HG03139 (cell line): Measurements from ENCODE around the gene DAZAP1.

Experiments used
- ATAC-seq: cut with Tn5 transposase; IDR thresholded peaks from one replicate; pipeline ENCODE4 v1.9.1; 2021; ENCODE audit not compliant: unreplicated experiment

Gene DAZAP1

GRCh38 chr19:1377176-1377964 lies 30.0 kb upstream of the DAZAP1 start:
- ATAC-seq = no peak

DNA sequence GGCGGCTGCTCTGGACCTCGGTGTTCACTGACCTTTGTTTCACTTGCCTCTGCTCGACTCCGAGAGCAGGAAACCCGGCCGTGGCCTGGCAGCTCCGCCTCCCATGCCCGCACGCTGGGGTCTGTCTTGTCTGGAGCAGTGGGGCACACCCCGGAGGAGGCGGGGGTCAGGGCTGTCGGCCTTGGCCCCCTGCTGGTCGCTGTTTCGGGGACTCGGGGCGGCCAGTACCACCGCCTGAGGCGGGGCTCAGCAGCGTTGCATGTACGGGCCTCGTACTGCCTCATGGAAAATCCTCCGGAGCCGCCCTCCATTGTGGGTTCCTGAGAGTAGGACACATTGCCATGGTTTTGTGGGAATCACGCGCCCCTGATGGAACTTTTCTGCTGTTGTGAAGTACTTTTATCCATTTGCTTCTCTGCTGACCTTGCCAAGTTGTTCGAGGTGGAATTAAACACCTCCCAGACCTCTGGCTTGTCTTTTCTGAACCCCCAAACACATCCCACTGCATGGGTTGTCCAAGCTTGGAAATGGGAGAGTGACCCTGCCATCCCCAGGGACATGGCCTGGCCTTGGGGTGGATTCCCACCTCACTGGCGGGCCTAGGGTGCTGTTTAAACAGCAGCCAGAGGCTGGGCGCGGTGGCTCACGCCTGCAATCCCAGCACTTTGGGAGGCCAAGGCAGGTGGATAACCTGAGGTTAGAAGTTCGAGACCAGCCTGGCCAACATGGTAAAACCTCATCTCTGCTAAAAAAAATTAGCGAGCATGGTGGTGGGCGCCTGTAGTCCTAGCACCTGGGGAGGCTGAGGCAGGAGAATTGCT lies 29.2 kb upstream of the DAZAP1 start:
- ATAC-seq = no peak

DNA sequence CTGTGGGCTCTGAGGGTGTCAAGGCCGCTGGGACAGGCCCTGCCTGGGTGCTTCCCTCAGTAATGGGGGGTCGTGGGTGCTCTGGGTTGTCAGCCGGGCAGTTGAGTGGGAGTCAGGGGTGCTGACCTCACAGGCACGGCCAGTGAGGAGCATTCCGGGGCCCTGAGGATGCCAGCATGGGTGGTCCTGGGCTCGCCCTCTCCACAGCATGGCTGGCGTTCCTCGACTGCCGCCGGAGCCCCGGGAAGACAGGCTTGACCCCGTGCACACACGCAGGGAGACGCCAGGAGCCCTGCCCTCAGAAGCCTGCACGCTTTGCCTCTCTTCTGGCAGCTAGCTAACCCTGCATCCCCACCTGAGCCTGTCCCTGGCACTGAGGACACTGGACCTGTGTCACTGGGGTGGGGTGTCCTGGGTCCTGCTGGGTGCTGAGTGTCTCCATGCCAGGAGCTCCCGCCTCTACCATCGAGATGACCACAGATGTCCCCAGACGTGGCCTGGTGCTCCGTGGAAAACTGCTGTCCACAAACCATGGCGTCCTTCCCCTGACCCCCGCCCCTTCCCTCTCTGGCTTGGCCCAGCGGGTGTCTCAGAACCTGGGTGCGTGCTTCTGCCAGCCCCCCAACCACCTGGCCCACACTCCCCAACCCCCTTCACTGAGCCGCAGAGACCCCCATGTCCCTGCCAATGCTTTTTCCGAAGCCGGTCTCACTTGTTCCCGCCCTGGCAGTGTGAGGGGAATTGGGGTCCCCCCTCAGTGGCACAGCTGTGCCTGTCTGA lies 28.1 kb upstream of the DAZAP1 start:
- ATAC-seq = no peak

DNA sequence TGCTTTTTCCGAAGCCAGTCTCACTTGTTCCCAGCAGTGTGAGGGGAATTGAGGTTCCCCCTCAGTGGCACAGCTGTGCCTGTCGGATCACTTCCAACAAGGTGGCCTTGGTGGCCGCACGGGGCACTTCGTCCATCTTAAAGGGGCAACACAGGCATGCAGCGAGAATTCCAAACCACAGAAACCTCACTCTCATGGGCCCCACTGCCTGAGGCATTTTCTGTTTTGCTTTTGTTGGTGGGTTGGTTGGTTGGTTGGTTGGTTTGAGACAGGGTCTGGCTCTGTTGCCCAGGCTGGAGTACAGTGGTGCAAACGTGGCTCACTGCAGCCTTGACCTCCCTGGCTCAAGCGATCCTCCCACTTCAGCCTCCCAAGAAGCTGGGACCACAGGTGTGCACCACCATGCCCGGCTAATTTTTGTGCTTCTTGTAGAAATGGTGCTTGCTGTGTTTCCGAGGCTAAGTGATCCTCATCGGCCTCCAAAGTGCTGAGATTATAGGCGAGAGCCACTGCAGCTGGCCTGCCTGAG lies 27.4 kb upstream of the DAZAP1 start:
- ATAC-seq = no peak

DNA sequence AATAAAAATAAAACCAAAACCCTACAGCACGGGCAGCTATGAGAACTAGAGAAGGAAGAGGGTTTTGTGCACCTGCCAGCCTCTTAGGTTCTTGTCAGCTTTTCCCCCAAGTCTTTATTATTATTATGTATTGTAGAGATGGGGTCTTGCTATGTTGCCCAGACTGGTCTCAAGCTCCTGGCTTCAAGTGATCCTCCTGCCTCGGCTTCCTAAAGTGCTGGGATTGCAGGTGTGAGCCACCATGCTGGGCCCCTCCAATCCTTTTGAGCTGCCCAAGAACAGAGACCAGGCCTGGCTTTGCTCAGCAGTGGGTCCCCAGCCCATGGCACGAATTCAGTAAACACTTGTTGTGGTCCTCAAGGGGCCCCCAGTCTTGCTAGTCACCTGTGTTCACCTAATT lies 25.1 kb upstream of the DAZAP1 start:
- no peak for ATAC-seq

DNA sequence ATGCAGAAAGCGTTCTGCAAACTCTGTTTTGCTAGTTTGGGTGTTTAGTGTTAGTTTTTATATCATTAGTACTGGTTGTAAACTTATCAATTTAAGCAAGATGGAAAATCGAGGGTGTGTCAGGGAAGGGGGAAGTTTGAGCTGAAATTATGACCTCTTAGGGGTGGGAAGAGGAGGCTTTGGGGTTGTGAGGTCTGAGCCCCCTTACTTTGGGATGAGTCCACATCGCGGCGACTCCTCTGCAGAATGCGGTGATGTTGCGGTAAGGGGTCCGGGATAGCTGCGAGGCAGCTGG lies 24.4 kb upstream of the DAZAP1 start:
- no peak for ATAC-seq

GRCh38 chr19:1383312-1384084 lies 23.9 kb upstream of the DAZAP1 start, which contains the start of gene NDUFS7:
Gene NDUFS7 (plus strand): TSS chr19:1383907. CDS start chr19:1383927, 20 bp downstream.
- peak; percentile 71 for ATAC-seq

- no peak for ATAC-seq
Observed at GRCh38 chr19:1384085-1384462, 23.3 kb upstream of the DAZAP1 start.

DNA sequence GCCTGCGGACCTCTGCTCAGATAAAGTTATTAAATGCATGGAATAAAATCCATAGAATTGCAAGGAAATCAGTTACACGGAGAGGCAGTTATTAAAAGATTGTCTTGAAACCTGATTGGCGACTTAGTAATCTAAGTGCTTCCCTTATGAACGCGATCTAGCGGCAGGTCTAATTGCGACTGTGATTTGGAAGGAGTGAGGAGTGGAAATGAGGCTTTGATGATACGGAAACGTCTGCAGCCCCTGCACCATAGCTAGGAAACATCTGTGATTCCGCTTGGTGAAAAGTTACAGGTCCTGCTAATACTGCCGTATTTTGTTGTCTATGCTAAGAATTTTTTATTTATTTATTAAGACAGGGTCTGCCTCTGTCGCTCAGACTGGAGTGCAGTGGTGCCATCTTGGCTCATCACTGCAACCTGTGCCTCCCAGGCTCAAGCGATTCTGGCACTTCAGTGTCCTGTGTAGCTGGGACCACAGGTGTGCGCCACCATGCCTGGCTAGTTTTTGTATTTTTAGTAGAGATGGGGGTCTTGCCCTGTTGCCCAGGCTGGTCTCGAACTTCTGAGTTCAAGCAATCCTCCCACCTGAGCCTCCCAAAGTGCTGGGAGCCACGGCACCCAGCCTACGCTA lies 22.8 kb upstream of the DAZAP1 start:
- no peak for ATAC-seq

DNA sequence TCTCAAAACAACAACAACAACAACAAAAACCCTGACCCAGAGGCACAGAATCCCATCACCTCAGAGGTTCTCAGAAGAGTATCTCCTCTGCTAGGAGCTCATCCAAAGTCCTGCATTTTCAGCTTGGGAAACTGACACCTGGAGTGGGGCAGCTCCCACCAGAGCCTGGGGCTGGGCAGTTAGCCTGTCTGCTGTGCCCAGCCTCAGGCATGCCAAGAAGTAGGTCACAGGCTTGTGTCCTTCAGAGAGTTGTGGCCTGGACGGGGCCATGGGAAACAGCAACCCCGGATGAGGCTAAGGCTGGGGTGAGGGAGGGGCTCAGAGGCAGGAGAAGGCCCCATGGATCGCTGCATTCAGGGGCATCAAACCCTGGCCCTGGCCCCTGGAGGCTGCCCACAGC lies 21.6 kb upstream of the DAZAP1 start:
- ATAC-seq = no peak

DNA sequence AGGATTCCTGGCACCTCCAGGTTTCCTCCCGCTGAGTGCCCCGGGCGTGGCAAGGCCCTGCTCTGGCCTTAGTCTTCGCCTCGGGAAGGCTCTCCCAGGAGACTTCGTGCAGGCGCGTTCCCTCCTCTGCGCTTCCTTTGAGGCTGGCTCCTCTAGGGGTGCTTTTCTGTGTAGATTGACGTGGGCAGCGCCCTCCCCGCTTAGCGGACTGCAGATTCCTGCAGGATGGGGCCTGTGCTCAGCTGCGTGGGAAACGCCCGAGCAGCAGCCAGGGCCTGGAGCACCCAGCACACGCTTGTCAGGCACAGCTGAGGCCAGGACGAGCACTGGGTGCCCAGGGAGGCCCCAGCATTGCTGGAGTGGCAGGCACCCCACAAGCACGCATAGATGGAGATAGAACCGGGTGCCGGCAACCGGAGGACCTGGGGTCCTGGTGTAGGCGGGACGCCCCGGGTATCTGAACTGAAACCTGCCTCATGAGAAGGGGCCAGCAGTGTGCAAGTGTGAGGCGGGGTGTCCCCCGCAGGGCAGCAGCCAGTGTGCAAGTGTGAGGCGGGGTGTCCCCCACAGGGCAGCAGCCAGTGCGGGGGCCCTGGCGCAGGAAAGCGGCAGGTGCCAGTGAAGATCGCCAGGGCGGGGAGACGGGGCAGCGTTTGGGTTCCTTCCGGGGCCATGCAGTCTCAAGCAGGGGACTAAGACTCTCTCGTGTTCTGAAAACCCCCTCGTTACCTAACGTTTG lies 20.3 kb upstream of the DAZAP1 start:
- ATAC-seq = no peak

DNA sequence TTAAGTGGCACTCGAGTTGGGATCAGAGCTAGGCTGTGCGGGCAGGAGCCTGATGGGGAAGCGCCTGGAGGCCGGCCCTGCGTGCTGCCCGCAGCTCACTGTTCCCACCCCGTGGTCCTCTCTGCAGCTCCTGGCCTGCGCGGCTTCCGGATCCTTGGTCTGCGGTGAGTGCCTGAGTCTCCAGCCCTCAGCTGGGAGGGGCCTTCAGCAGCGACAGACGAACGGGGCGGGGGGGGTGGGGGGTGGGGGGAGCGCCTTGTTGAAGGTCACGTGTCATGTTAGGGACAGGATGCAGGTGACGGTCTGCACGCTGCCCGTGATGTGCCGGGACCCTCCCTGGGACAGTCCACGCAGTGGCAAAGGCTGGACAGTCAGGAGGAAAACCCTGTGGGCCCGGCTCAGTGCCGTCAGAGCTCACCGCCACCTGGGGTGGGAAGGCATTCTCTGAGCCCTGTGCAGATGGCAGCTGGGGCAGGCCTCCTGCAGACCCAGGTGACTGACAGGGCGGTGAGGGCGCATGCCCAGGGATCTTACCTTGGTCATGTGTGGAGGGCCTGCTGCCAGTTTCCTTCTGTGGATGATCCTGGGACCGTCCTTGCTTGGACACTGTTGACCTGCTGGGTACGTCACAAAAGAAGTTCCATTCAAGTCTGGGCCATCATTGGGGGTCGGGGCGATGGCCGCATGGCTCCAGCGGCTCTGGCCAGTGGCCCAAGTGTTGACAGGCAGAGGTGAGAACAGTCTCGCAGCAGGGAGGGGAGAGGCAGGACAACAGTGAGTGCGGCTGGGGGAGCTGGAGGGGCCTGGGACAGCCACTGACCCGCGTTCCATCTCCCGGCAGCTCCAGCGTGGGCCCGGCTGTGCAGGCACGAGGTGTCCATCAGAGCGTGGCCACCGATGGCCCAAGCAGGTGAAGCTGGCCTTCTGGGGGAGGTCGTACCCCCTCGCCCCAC lies 19.4 kb upstream of the DAZAP1 start:
- ATAC-seq = no peak

- no peak for ATAC-seq
Observed at GRCh38 chr19:1388637-1389026, 18.8 kb upstream of the DAZAP1 start.

DNA sequence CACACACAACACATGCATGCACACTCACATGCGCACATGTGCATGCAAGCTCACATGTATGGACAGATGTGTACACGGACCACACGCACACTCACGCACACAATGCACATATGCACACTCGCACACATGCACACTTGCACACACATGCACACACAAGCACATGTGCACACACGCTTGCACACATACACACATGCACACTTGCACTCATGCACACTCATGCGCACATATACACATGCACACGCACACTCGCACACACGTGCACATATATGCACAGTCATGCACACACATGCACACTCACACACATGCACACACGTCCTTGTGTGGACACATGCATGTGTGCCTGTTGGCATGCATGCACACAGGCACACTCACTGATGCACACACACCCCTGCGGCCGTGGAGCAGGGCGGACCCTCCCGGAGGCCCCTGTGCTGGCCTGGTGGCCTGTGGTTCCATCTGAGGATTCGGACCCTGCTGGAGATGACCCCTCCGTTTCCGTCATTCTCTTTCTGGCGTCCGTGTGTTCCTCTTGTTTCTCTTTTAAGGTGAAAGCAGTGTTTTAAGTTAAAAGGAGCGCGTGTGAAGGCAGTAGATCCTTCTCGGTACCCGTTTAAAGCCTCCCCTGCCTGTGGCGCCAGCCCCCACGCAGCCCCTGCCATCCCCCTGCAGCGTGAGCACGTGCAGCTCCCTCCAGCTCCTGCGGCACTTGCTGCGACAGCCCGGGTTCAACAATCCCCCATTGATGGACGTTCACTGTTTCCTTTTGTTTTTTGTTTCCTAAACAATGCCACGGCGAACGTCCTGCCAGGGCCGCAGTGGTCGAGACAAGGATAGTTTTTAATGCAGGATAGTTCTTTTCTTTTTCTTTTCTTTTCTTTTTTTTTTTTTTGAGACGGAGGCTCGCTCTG lies 18.1 kb upstream of the DAZAP1 start:
- ATAC-seq = no peak

- ATAC-seq = no peak
Observed at GRCh38 chr19:1390890-1391423, 16.4 kb upstream of the DAZAP1 start.

DNA sequence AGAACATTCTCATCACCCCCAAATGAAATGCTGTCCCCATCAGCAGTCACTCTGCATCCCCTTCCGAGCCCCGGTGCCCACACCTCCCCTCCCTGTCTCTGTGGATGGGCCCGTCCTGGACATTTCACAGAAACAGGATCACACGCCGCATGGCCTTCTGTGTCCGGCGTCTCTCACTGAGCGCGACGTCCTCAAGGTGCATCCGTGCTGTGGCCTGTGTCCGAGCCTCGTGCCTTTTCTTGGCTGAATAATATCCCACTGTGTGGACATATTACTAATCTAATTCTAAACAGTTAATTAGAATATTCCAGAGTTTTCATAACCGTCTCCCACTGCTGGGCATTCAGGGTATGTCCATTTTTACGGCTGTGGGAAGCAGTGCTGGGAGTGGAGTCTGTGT lies 15.0 kb upstream of the DAZAP1 start:
- no peak for ATAC-seq

DNA sequence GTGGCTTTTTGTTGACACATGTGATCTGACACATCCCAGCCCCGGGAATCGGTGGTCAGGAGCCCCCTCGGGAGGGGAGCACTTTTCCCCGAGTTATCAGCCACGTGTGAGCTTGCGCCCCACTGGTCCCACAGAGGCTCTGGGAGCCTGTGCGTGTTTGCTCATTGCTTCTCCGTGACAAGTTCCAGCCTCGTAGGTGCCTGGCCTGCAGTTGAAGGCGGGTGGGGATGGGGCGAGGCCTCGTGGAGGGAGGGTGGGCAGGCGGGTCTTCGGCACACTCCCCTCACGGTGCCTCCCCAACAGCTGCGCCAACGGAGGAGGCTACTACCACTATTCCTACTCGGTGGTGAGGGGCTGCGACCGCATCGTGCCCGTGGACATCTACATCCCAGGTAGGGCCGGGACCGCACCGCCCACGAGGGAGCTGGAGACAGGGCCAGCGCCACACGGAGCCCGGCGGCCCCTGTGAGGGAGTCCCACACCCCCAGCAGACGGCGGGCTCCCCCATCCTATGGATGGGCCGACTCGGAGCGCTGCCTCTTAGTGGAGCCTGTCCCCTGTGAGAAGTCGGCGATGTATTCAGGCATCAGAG lies 14.4 kb upstream of the DAZAP1 start:
- ATAC-seq = no peak
